GM12891 (cell line): ENCODE results near the gene ZFYVE19.

ENCODE experiments used
- POLR2AphosphoS5 ChIP-seq: IDR thresholded peaks from 2 replicates; pipeline ENCODE4 v1.6.1; 2011; ENCODE audit warnings: low read depth, low read length, control low read depth
- SPI1 ChIP-seq: IDR thresholded peaks from 2 replicates; pipeline ENCODE4 v1.6.1; 2011; ENCODE audit warnings: low read depth, low read length, control low read depth

DNA sequence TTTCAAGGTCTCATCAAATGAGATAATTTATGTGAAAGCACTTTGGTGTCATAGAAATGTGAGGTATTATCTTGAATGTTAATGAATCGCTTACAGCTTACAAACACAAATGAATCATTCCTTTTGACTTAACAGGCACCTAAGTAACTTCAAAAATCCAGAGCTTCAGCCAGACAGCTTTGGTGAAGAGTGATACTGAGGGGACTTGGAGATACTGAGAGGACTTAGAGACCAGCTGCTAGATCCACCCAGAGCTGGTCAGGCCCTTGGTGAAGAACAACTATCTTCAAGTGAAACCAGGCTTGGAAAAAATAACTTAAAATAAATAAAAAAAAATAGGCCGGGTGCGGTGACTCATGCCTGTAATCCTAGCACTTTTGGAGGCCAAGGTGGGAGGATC is 16.2 kb upstream of the ZFYVE19 start:
- no peak for TF ChIP-seq POLR2AphosphoS5
- no peak for TF ChIP-seq SPI1
